K562 (cell line): ENCODE measurements around the gene MTRFR.

Experiments
- ARNT ChIP-seq, 2 experiments: fragments of 450-650 bp; IDR thresholded peaks; 2 replicates each; pipeline ENCODE4 v1.6.1; 2016; ENCODE audit warnings: mild to moderate bottlenecking in 1 of 2
- CBFB ChIP-seq: sonication (generic); formaldehyde crosslinking; IDR thresholded peaks from 2 replicates; pipeline ENCODE4 v1.4.0; 2020; ENCODE audit warnings: mild to moderate bottlenecking, missing genetic modification reagents
- CTCF ChIP-seq, 3 experiments: IDR thresholded peaks in 2 of 3; conservative IDR thresholded peaks in 1 of 3; 2 replicates each; pipeline ENCODE4 v1.5.1; 2011 to 2012; ENCODE audit warnings: low read length in 3 of 3, mild to moderate bottlenecking in 3 of 3, control low read depth in 2 of 3, improper control_type of control experiment in 1 of 3, inconsistent platforms in 1 of 3, low read depth in 1 of 3, mixed read lengths in 1 of 3, moderate library complexity in 1 of 3; ENCODE audit not compliant: insufficient read depth in 2 of 3
- E2F6 ChIP-seq, 2 experiments: IDR thresholded peaks; 2 replicates each; pipeline ENCODE4 v1.6.1; 2011; ENCODE audit warnings: borderline replicate concordance in 1 of 2, control low read depth in 1 of 2, low read depth in 1 of 2, low read length in 1 of 2, mild to moderate bottlenecking in 1 of 2, mixed read lengths in 1 of 2, moderate library complexity in 1 of 2; ENCODE audit not compliant: insufficient read depth in 1 of 2, insufficient read length in 1 of 2, poor library complexity in 1 of 2, severe bottlenecking in 1 of 2; ENCODE audit errors: extremely low read depth in 1 of 2
- FOXK2 ChIP-seq, 2 experiments: fragments of 450-650 bp; IDR thresholded peaks in 1 of 2; conservative IDR thresholded peaks in 1 of 2; 2 replicates each; pipeline ENCODE4 v1.6.1; 2016; ENCODE audit warnings: low read depth in 2 of 2, mild to moderate bottlenecking in 1 of 2
- MEF2D ChIP-seq: conservative IDR thresholded peaks from 2 replicates; pipeline ENCODE4 v1.6.1; 2016; ENCODE audit warnings: low read depth, missing genetic modification characterization, missing compliant biosample characterization
- NFIC ChIP-seq: fragments of 450-650 bp; IDR thresholded peaks from 2 replicates; pipeline ENCODE4 v1.6.1; 2017; ENCODE audit warnings: mild to moderate bottlenecking, inconsistent platforms
- SRSF7 ChIP-seq: fragments of 200-400 bp; formaldehyde crosslinking; optimal IDR thresholded peaks from 2 replicates; pipeline ENCODE3; 2017; ENCODE audit warnings: mild to moderate bottlenecking, low read depth, low read length
- TBL1XR1 ChIP-seq, 2 experiments: IDR thresholded peaks; 2 replicates each; pipeline ENCODE4 v1.6.1; 2012; ENCODE audit warnings: improper control_type of control experiment in 2 of 2, low read length in 2 of 2, mild to moderate bottlenecking in 1 of 2
- ZBTB7A ChIP-seq: IDR thresholded peaks from 2 replicates; pipeline ENCODE4 v1.6.1; 2011; ENCODE audit warnings: low read depth, mild to moderate bottlenecking, low read length, moderate library complexity, borderline replicate concordance; ENCODE audit not compliant: control insufficient read depth
- ZFP36 ChIP-seq: fragments of 150-350 bp; IDR thresholded peaks from 2 replicates; pipeline ENCODE4 v1.6.1; 2018; ENCODE audit warnings: low read length, low read depth; ENCODE audit not compliant: partially characterized antibody
- ZNF121 ChIP-seq: sonication (generic); formaldehyde crosslinking; conservative IDR thresholded peaks from 2 replicates; pipeline ENCODE4 v1.8.0; 2022; ENCODE audit warnings: missing genetic modification reagents
- ZNF274 ChIP-seq: IDR thresholded peaks from 2 replicates; pipeline ENCODE4 v1.6.1; 2011; ENCODE audit warnings: low read depth, mild to moderate bottlenecking, low read length, moderate library complexity, borderline replicate concordance
- ZZZ3 ChIP-seq: fragments of 450-650 bp; IDR thresholded peaks from 2 replicates; pipeline ENCODE4 v1.6.1; 2016; ENCODE audit warnings: antibody characterized with exemption, mild to moderate bottlenecking, moderate library complexity

- no peak for TF ChIP-seq ZNF274
- TF ChIP-seq ZZZ3, result no peak
- no peak for TF ChIP-seq CTCF (IDR thresholded peaks at IDR 0.05 in 2 of 3, conservative IDR thresholded peaks at IDR 0.05 in 1 of 3; ENCODE audit: insufficient read depth in 2 of 3, low read depth in 1 of 3, low read length in 3 of 3)
- TF ChIP-seq CBFB (CRISPR knock-in tag), result no peak
- no peak for TF ChIP-seq ARNT (IDR thresholded peaks at IDR 0.05)
- TF ChIP-seq MEF2D, result no peak
- TF ChIP-seq FOXK2 (conservative IDR thresholded peaks at IDR 0.05 in 1 of 2, IDR thresholded peaks at IDR 0.05 in 1 of 2; ENCODE audit: low read depth in 2 of 2), result no peak
- TF ChIP-seq E2F6 (IDR thresholded peaks at IDR 0.05; ENCODE audit: borderline replicate concordance in 1 of 2, extremely low read depth in 1 of 2, insufficient read depth in 1 of 2, insufficient read length in 1 of 2, low read depth in 1 of 2, low read length in 1 of 2, poor library complexity in 1 of 2, severe bottlenecking in 1 of 2), result no peak
- no peak for TF ChIP-seq SRSF7
- TF ChIP-seq ZBTB7A, result no peak
- TF ChIP-seq ZFP36, result no peak
- no peak for TF ChIP-seq ZNF121 (CRISPR knock-in tag)
- no peak for TF ChIP-seq NFIC
- no peak for TF ChIP-seq TBL1XR1 (IDR thresholded peaks at IDR 0.05; ENCODE audit: low read length in 2 of 2)
Measured at GRCh38 chr12:123283461-123283860, 50.2 kb downstream of the MTRFR start.
